PC-9 (cell line): Measurements from ENCODE around the gene CDH22.

Source experiments
- EZH2 ChIP-seq: fragments of 200-600 bp; sonication (generic); IDR thresholded peaks from 2 replicates; pipeline ENCODE4 v1.8.0; 2017; ENCODE audit warnings: antibody characterized with exemption, low read depth
- TF ChIP-seq, protein P1 (sequence below): fragments of 200-600 bp; sonication (generic); conservative IDR thresholded peaks from 2 replicates; pipeline ENCODE4 v1.6.1; 2017; ENCODE audit warnings: mixed run types, antibody characterized with exemption, mild to moderate bottlenecking, moderate library complexity

DNA sequence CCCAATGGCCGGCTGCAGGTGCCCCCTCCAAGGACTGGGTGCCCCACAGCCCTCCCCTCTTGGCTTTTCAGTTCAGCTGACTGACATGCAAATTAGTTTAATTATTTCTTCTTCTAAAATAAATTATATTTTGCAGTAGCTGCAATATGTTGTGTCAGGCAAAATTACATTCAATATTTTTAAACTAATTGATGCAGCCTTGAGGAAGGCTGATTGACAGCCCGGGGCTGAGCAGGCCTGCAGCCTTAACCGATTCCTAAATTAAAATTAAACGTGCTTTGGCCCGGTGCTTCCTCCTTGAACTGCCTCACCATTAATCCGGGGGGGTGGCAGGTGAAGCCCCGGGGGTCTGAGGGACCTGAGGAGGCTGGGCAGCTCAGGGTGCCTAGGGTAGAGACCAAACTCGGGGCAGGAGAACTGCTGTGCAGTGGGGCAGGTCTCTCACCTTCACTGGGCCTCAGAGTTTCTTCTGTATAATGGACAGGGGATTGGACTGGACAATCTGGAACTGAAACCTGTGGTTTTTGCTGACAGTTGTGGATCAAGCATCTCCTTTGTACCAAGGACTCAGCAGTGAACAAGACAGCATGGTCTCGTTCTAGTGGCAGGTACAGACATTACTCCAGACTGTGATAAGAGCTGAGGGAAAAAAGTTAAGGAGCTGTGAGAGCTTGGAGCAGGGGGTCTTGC is 117.7 kb downstream of the CDH22 start:
- TF ChIP-seq, protein P1, sequence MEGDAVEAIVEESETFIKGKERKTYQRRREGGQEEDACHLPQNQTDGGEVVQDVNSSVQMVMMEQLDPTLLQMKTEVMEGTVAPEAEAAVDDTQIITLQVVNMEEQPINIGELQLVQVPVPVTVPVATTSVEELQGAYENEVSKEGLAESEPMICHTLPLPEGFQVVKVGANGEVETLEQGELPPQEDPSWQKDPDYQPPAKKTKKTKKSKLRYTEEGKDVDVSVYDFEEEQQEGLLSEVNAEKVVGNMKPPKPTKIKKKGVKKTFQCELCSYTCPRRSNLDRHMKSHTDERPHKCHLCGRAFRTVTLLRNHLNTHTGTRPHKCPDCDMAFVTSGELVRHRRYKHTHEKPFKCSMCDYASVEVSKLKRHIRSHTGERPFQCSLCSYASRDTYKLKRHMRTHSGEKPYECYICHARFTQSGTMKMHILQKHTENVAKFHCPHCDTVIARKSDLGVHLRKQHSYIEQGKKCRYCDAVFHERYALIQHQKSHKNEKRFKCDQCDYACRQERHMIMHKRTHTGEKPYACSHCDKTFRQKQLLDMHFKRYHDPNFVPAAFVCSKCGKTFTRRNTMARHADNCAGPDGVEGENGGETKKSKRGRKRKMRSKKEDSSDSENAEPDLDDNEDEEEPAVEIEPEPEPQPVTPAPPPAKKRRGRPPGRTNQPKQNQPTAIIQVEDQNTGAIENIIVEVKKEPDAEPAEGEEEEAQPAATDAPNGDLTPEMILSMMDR: no peak
- no peak for TF ChIP-seq EZH2
